RKO (cell line): ENCODE measurements around the gene HBS1L.
"Not testable (repeated sequence)": the region's sequence is repeated elsewhere in the genome, so short reads cannot be mapped to it uniquely, and the experiment has no call there.

Experiments used
- DNase-seq: peaks from one replicate; pipeline ENCODE4 v3.0.0-alpha.2; 2016; ENCODE audit warnings: low spot score

Gene HBS1L

GRCh38 chr6:135073756-135074393, 19.3 kb upstream of the HBS1L start:
- no peak for DNase-seq

GRCh38 chr6:135073217-135073616, 18.6 kb upstream of the HBS1L start:
- no peak for DNase-seq

GRCh38 chr6:135072753-135073152, 18.1 kb upstream of the HBS1L start:
- DNase-seq: no peak

- DNase-seq: no peak
These were observed 16.9 kb upstream of the HBS1L start for GRCh38 chr6:135071541-135071940.

GRCh38 chr6:135067911-135068310, 13.3 kb upstream of the HBS1L start:
- no peak for DNase-seq

- no peak for DNase-seq
These were observed 12.2 kb upstream of the HBS1L start for GRCh38 chr6:135066806-135067205.

GRCh38 chr6:135066397-135066796, 11.8 kb upstream of the HBS1L start:
- DNase-seq: no peak

- no peak for DNase-seq
These were observed 10.0 kb upstream of the HBS1L start for GRCh38 chr6:135064586-135064985.

GRCh38 chr6:135063926-135064325, 9.3 kb upstream of the HBS1L start:
- DNase-seq: no peak

GRCh38 chr6:135062735-135063134, 8.1 kb upstream of the HBS1L start:
- no peak for DNase-seq

GRCh38 chr6:135060076-135060475, 5.5 kb upstream of the HBS1L start:
- DNase-seq: no peak

- not testable (repeated sequence) for DNase-seq
These were observed 3.7 kb upstream of the HBS1L start for GRCh38 chr6:135058299-135058698.

- no peak for DNase-seq
These were observed 2.0 kb upstream of the HBS1L start for GRCh38 chr6:135056632-135057031.

- peak; percentile 56 for DNase-seq
These were observed 425 bp downstream of the HBS1L start for GRCh38 chr6:135054226-135054568.

- DNase-seq: peak; percentile 24
These were observed 1.2 kb downstream of the HBS1L start for GRCh38 chr6:135053406-135053805.

- DNase-seq: peak; percentile 29
These were observed 1.7 kb downstream of the HBS1L start for GRCh38 chr6:135052939-135053338.

GRCh38 chr6:135048915-135049314, 5.7 kb downstream of the HBS1L start:
- DNase-seq: no peak

GRCh38 chr6:135047336-135047735, 7.3 kb downstream of the HBS1L start:
- DNase-seq: no peak

- no peak for DNase-seq
These were observed 7.7 kb downstream of the HBS1L start for GRCh38 chr6:135046912-135047311.

- no peak for DNase-seq
These were observed 10.0 kb downstream of the HBS1L start for GRCh38 chr6:135044639-135045038.

- DNase-seq: no peak
These were observed 10.8 kb downstream of the HBS1L start for GRCh38 chr6:135043846-135044245.

- no peak for DNase-seq
These were observed 11.3 kb downstream of the HBS1L start for GRCh38 chr6:135043364-135043763.

- no peak for DNase-seq
These were observed 16.3 kb downstream of the HBS1L start for GRCh38 chr6:135038335-135038734.

- DNase-seq: no peak
These were observed 17.1 kb downstream of the HBS1L start for GRCh38 chr6:135037541-135037940.
